GM19023 (cell line): ENCODE data around the gene VWA3A.
"Not testable (repeated sequence)": the region's sequence is repeated elsewhere in the genome, so short reads cannot be mapped to it uniquely, and the experiment has no call there.

ENCODE experiments used
- ATAC-seq: cut with Tn5 transposase; IDR thresholded peaks from one replicate; pipeline ENCODE4 v1.9.1; 2021; ENCODE audit warnings: mild to moderate bottlenecking, moderate library complexity; ENCODE audit not compliant: unreplicated experiment

Gene VWA3A

DNA sequence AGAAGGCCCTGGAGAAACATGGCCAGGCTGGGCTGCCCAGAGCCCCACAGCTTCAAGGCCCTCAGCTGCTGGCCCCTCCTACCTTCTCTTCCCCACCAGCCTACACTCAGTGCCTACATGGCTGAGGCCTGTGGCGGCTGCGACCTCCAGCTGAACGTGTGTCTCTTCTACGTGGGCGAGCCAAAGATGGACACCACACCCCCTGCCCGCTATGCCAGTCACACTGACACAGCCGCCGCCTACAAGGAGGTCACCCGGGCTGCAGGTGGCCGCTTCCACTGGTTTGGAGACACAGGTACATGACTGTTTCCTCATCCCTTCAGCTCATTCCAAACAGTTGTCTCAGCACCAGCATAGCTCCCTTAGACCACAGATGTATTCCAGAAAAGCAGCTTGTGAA is 40.5 kb downstream of the VWA3A start:
- no peak for ATAC-seq

- ATAC-seq, result no peak
Observed at GRCh38 chr16:22138482-22138881, 46.1 kb downstream of the VWA3A start.

DNA sequence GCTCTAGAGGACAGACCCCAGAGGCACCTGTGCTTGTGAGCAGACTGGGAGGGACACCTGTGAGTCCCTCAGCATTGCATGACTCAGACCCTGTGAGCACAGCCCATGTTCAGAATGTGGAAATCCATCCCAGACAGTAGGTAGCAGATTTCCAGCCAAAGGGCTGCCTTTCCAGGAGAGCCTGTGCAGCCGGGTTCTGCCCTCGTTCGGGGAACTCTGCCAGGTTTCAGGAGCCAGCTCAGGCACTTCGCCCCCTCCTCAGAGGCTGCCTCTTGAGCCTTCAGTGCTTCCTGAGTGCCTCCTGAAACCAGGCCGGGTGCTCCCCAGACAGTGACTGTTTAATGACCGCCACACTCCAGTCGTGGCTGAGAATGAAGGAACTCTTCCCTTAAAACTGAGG is 46.7 kb downstream of the VWA3A start:
- ATAC-seq, result no peak

DNA sequence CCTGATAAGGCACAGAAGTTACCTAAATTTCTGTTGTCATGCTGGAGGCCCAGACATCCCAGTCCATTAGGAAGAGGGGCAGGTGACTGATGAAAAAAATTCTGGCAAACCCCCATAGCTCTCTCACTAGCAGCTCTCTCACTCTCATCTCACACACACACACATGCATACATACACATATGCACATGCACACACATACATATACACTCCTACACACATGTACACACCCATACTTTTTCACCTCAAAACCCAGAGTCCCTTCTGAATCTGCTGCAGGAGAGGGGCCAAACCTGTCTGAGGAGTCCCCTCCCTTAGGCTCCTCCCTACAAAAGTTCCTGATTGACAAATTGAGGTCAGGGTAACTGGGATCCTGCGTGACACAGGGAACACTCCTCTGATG is 47.4 kb downstream of the VWA3A start:
- no peak for ATAC-seq

DNA sequence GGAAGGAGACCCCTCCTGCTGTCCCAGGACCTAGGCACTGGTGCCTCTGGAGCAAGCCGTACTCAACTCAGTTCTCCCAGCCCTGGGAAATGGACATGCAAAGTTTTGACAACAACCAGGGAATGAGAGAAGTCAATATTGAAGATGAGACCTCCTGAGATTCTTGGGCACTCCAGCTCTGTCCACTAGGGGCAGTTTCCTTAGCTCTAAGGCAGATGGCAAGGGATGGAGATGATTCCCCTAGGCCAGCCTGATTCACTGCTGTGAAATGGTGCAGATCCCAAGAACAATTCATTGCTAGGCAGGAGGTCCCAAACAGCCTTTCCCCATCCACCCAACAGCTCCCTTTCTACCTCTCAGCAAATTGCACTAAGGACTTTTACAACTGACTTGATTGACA is 49.4 kb downstream of the VWA3A start:
- no peak for ATAC-seq

DNA sequence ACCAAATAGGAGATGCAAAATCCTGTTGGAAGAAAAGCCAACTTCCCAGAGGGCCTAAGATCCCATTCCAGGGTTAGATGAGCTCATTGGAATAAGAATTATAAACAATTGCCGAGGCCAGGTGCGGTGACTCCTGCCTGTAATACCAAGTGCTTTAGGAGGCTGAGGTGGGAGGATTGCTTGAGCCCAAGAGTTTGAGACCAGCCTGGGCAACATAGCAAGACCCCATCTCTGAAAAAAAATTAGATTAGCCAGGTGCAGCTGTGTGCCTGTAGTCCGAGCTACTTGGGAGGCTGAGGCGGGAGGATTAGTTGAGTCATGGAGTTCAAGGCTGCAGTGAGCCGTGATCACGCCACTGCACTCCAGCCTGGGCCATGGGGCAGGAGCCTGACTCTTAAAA is 52.2 kb downstream of the VWA3A start:
- ATAC-seq, result no peak

GRCh38 chr16:22147853-22148252 is 55.5 kb downstream of the VWA3A start:
- no peak for ATAC-seq

DNA sequence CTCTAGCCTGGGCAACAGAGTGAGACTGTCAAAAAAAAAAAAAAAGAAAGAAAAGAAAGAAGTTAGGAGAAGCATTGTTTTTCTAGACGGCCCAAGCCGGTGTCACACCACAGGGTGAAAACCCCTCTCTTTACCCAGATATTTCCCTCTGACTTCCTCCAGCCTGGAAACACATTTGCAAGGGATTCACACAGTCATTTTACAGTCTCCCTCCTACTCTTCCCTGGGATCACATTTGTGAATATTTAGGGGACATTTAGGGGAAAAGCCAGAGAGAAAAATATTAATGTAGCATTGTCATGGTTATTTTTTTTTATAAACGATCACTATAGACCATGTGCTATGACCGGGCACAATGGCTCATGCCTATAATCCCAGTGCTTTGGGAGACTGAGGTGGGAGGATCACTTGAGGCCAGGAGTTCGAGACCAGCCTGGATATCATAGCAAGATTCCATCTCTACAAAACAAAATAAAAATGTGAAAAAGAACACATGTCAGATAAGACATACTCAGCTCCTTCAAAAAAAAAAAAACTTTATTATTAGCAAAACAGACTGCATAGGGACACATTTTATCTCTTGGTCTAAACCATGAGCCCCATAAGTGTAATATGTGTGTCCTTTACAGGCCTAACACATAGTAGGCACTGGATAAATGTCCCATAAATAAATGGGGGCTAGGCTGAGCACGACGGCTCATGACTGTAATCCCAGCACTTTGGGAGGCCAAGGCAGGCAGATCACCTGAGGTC is 59.1 kb downstream of the VWA3A start:
- no peak for ATAC-seq

- no peak for ATAC-seq
Observed at GRCh38 chr16:22152316-22152715, 60.0 kb downstream of the VWA3A start.

- ATAC-seq, result not testable (repeated sequence)
Observed at GRCh38 chr16:22153078-22153477, 60.7 kb downstream of the VWA3A start.

- ATAC-seq, result no peak
Observed at GRCh38 chr16:22161401-22161800, 69.1 kb downstream of the VWA3A start.

DNA sequence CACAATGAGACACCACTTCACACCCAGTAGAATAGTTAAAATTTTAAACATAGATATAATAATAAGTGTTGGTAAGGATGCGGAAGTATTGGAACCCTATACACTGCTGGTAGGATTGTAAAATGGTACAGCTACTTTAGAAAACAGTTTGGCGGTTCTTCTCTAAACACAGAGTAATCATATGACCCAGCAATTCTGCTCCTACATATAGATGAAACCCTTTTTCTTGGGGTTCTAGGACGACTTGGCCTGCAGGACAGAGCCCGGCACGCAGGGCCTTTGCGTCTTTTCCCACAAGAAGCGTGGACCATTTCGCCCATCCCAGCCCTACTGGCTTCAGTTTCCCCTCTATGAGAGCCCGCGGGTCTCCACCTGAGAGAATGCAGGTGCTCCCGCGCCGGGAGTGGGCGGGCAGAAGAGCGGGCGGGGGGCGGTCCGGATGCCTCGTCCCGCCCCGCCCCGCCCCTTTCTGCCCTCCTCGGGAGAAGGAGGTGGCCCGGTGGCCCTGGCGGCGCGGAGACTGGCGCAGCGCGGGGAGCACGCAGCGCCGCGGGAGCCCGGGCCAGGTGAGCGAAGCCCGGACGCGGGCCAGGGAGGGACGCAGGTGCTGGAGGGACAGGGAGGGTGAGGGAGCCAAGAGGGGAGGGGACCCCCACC is 69.8 kb downstream of the VWA3A start, which contains the start of gene SDR42E2:
Gene SDR42E2 (plus strand): TSS at position 508 of the 657 bp plus-strand sequence. CDS start 3,077 bp downstream, outside the sequence.
- ATAC-seq, result no peak

DNA sequence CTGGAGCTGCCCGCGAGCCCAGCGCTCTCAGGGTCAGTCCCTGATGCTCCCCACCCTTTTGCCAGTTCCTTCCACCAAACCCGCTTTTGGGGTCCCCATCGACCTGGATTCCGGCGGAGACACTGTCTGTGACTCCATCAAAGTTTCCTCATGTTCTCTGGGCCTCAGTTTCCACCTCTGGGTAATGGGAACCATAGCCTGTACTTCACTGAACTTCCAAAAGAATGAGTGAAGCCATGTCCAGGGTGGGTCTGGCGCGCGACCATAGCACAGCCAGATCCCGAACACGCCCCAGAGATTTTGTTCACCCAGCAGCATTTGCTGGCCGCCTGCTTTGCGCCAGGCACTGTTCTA is 70.3 kb downstream of the VWA3A start:
- no peak for ATAC-seq

DNA sequence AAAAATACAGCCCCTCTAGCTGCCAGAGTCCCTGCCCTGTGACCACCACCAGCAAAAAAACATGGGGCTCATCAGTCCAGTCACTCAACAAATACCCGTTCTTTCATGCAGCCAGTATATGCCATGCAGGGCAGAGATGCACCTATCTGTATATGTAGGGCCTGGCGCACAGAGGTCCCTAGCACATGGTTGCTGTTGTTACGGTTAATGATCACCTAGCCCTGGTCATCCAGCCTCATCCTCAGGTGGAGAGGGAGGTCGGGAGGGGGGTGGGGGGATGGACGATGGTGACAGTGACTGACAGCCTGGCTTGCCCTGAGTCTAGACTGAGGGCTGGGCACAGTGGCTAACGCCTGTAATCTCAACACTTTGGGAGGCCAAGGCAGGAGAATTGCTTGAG is 71.5 kb downstream of the VWA3A start:
- no peak for ATAC-seq

- no peak for ATAC-seq
Observed at GRCh38 chr16:22164482-22164881, 72.1 kb downstream of the VWA3A start.

GRCh38 chr16:22165508-22166285 is 73.4 kb downstream of the VWA3A start:
- ATAC-seq, result no peak

- ATAC-seq, result no peak
Observed at GRCh38 chr16:22171953-22172352, 79.6 kb downstream of the VWA3A start.

DNA sequence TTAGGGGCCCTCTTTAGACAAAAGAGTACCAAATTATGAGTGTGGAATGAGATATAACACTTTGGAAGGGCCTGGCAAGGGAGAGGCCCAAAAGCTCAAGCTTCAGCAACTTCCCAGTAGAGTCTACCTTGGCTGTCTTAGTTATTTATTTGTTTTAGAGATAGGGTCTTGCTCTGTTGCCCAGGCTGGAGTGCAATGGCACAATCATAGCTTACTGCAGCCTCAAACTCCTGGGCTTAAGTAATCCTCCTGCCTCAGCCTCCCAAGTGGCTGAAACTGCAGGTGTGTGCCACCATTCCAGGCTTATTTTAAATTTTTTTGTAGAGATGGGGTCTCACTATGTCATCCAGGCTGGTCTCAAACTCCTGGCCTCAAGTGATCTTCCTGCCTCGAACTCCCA is 80.3 kb downstream of the VWA3A start:
- not testable (repeated sequence) for ATAC-seq

DNA sequence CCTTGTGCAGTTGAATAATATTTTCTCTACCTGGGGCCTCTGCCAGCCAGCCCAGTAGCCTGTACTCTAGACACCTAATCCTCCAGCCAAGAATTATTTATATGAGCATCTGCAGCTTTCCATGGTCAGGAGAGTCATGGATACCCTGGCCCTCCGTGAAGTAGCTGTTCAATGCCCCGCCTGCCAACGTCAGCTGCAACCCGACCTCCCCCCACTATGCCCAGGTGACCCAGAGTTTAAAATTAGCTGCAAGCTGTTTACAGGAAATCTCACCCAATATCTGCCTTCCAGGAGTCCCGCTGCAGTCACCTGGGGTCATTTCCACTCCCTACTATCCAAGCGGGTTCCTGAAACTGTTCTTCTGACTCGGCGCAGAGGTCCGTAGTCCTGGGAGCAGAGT is 82.3 kb downstream of the VWA3A start:
- no peak for ATAC-seq

DNA sequence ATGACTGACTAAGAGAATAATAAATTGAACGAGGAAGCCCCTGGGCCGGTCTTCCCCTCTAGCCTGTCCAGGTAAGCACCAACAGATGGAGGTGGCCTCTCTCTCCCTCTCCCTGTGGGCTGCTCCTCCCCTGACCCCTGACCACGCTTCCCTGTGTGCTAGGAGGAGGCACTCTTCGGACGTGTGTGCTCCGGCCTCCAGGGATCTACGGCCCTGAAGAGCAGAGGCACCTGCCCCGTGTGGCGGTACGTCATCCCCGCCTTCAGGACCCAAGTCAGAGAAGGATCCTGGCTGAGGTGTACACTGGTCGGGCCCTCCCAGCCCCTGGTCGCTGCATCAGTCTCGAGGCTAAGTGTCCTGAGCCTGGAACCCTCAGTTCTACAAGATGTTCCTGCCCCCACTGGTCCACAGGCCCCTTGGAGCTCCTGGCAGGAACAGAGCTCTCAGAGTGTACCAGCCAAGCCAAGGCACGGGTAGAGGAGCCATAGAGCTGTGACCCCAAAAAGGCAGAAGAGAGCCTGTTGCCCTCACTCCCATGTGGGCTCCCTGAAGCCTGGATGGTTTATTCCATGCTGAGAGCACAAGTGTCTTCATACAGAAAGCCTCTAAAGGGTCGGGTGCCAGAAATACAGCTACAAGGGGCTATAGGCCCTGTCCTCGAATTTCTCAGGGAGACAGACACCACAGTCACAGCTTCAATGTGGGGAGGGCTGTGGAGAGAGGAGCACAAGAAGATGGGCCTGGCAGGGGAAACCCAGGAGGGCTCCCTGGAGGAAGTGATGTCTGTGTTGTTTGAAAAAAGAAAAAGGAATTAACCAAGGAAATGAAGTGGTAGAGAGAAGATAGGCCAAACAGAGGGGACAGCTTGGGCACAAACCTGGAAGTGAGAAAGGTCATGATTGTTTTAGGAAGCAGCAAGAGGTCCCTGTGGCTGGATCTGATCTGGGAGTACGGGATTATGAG is 85.9 kb downstream of the VWA3A start:
- no peak for ATAC-seq

DNA sequence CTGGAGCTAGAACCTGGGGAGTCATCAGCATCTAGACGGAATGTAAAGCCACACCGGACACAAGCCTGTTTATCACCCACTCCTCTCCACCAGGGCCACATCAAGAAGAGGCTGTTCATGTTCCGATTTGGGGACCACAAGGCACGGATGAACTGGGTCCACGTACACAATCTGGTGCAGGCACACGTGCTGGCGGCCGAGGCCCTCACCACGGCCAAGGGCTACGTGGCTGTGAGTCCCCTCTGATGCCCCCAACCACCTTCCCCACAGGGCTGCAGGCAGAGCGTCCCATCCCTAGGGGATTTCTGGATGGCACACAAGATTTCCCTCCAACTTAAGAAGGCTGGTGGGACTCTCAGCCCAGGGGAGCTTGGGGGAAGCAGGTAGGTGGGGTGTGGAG is 89.1 kb downstream of the VWA3A start:
- no peak for ATAC-seq
